DOHH2 (cell line): ENCODE data around the gene TTLL9.

Experiments
- H3F3A ChIP-seq: fragments of 200-600 bp; sonication (generic), shearing (Covaris generic); 2 replicates; pipeline ENCODE4 v1.6.0; 2016; ENCODE audit warnings: antibody characterized with exemption, mild to moderate bottlenecking; ENCODE audit not compliant: control insufficient read depth, insufficient read depth
- H3K27ac ChIP-seq: fragments of 200-600 bp; sonication (generic); 2 replicates; pipeline ENCODE4 v1.5.1; 2014; ENCODE audit warnings: low read depth, mild to moderate bottlenecking, low read length, moderate library complexity
- H3K27me3 ChIP-seq: fragments of 200-600 bp; sonication (generic); 2 replicates; pipeline ENCODE4 v1.6.1; 2014; ENCODE audit warnings: mild to moderate bottlenecking, low read length, mixed read lengths; ENCODE audit not compliant: control insufficient read depth
- H3K36me3 ChIP-seq: fragments of 200-600 bp; sonication (generic); 2 replicates; pipeline ENCODE4 v1.6.1; 2014; ENCODE audit warnings: mild to moderate bottlenecking, low read length, moderate library complexity, mixed read lengths; ENCODE audit not compliant: control insufficient read depth
- H3K4me1 ChIP-seq: fragments of 200-600 bp; sonication (generic); 2 replicates; pipeline ENCODE4 v1.6.1; 2014; ENCODE audit warnings: mild to moderate bottlenecking, low read length, mixed read lengths; ENCODE audit not compliant: control insufficient read depth
- H3K4me2 ChIP-seq: fragments of 200-600 bp; sonication (generic); 2 replicates; pipeline ENCODE4 v1.6.0; 2014; ENCODE audit warnings: mild to moderate bottlenecking, low read length, moderate library complexity
- H3K4me3 ChIP-seq: fragments of 200-600 bp; sonication (generic); 2 replicates; pipeline ENCODE4 v1.5.1; 2014; ENCODE audit warnings: mild to moderate bottlenecking, low read length, mixed read lengths
- H3K79me2 ChIP-seq: fragments of 200-600 bp; sonication (generic); 2 replicates; pipeline ENCODE4 v1.6.1; 2014; ENCODE audit warnings: mild to moderate bottlenecking, low read length, mixed read lengths; ENCODE audit not compliant: control insufficient read depth
- H3K9me2 ChIP-seq: fragments of 200-600 bp; sonication (generic); replicated peaks from 2 replicates; pipeline ENCODE4 v1.6.1; 2014; ENCODE audit warnings: mild to moderate bottlenecking, low read length, mixed read lengths; ENCODE audit not compliant: control insufficient read depth
- H3K9me3 ChIP-seq: fragments of 200-600 bp; sonication (generic); 2 replicates; pipeline ENCODE4 v1.6.1; 2014; ENCODE audit warnings: antibody characterized with exemption, low read length, mixed read lengths; ENCODE audit not compliant: control insufficient read depth, insufficient read depth
- H4K20me1 ChIP-seq: fragments of 200-600 bp; sonication (generic); 2 replicates; pipeline ENCODE4 v1.6.0; 2014; ENCODE audit warnings: low read depth, mild to moderate bottlenecking, antibody characterized with exemption, low read length, moderate library complexity; ENCODE audit not compliant: control insufficient read depth, insufficient read depth
- EZH2phosphoT487 ChIP-seq: fragments of 200-600 bp; sonication (generic); IDR thresholded peaks from 2 replicates; pipeline ENCODE4 v1.6.1; 2017; ENCODE audit warnings: borderline replicate concordance, mild to moderate bottlenecking, antibody characterized with exemption, low read length, moderate library complexity, mixed read lengths
- TF ChIP-seq, protein P1 (sequence below): fragments of 200-600 bp; sonication (generic); IDR thresholded peaks from one replicate; pipeline ENCODE4 v1.5.1; 2014; ENCODE audit warnings: antibody characterized with exemption, mild to moderate bottlenecking, low read depth, low read length; ENCODE audit not compliant: poor library complexity, severe bottlenecking

TTLL9 gene

DNA sequence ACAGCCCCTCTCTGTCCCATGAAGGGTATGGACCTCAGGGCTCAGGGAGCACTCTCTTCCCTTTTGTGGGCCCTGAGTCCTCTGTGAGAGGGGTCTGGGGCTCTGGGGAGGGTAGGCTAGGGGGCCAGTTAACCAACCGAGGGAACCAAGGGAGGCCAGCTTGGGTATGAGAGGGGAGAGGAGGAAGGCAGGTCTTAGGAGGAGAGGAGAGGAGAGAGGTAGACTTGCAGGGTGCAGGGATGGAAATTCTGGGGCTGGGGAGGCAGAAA is 827 bp upstream of the TTLL9 start:
- H3K4me2 ChIP-seq: peak overlapping the region; percentile 67
- no peaks in the 10 kb centered on the region for H3K9me2 ChIP-seq
- H3F3A ChIP-seq: no peaks in the 10 kb centered on the region; the same call in 1 of the 2 replicates
- no peaks in the 10 kb centered on the region for H4K20me1 ChIP-seq
- TF ChIP-seq, protein P1, sequence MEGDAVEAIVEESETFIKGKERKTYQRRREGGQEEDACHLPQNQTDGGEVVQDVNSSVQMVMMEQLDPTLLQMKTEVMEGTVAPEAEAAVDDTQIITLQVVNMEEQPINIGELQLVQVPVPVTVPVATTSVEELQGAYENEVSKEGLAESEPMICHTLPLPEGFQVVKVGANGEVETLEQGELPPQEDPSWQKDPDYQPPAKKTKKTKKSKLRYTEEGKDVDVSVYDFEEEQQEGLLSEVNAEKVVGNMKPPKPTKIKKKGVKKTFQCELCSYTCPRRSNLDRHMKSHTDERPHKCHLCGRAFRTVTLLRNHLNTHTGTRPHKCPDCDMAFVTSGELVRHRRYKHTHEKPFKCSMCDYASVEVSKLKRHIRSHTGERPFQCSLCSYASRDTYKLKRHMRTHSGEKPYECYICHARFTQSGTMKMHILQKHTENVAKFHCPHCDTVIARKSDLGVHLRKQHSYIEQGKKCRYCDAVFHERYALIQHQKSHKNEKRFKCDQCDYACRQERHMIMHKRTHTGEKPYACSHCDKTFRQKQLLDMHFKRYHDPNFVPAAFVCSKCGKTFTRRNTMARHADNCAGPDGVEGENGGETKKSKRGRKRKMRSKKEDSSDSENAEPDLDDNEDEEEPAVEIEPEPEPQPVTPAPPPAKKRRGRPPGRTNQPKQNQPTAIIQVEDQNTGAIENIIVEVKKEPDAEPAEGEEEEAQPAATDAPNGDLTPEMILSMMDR: no peak
- TF ChIP-seq EZH2phosphoT487: no peak
- H3K36me3 ChIP-seq: no peaks in the 10 kb centered on the region
- H3K4me1 ChIP-seq: peaks cover 24% of the 10 kb centered on the region
- H3K79me2 ChIP-seq: no peaks in the 10 kb centered on the region
- H3K4me3 ChIP-seq: peak overlapping the region; percentile 58
- H3K27ac ChIP-seq: no peak overlapping the region
- H3K9me3 ChIP-seq: no peaks in the 10 kb centered on the region
- H3K27me3 ChIP-seq: peaks cover 53% of the 10 kb centered on the region

- Histone ChIP-seq H3K36me3 (no peaks in the 10 kb centered on the region), H3K79me2 (no peaks in the 10 kb centered on the region), H3K27me3 (peaks cover 53% of the 10 kb centered on the region), H3K4me3 (peak overlapping the region; percentile 58), H4K20me1 (no peaks in the 10 kb centered on the region), H3K9me2 (no peaks in the 10 kb centered on the region), H3K27ac (no peak overlapping the region), H3K9me3 (no peaks in the 10 kb centered on the region), H3F3A (no peaks in the 10 kb centered on the region; the same call in 1 of the 2 replicates), H3K4me2 (peak overlapping the region; percentile 67), H3K4me1 (peaks cover 28% of the 10 kb centered on the region)
- TF ChIP-seq, protein P1: no peak
- peak; percentile 73; the same call in 1 of the 2 replicates for TF ChIP-seq EZH2phosphoT487
These were observed 538 bp downstream of the TTLL9 start for GRCh38 chr20:31870726-31871617.

GRCh38 chr20:31871618-31871954 is 1.2 kb downstream of the TTLL9 start:
- no peaks in the 10 kb centered on the region for H3K9me3 ChIP-seq
- no peaks in the 10 kb centered on the region for H3K36me3 ChIP-seq
- H3K4me1 ChIP-seq: peaks cover 28% of the 10 kb centered on the region
- peaks cover 53% of the 10 kb centered on the region for H3K27me3 ChIP-seq
- H3K4me2 ChIP-seq: no peak overlapping the region
- H3K79me2 ChIP-seq: no peaks in the 10 kb centered on the region
- H3K27ac ChIP-seq: no peak overlapping the region
- TF ChIP-seq, protein P1: no peak
- TF ChIP-seq EZH2phosphoT487: no peak
- H4K20me1 ChIP-seq: no peaks in the 10 kb centered on the region
- no peaks in the 10 kb centered on the region; the same call in 1 of the 2 replicates for H3F3A ChIP-seq
- H3K4me3 ChIP-seq: no peak overlapping the region
- no peaks in the 10 kb centered on the region for H3K9me2 ChIP-seq
